GM19238 (cell line): Measurements from ENCODE around the gene RMND5A.

Experiments used
- DNase-seq: peaks from one replicate; pipeline ENCODE4 v3.0.0; 2011; ENCODE audit warnings: low spot score; ENCODE audit not compliant: insufficient read length

Gene RMND5A

GRCh38 chr2:86764661-86765309 lies 44.7 kb downstream of the RMND5A start:
- DNase-seq = peak; percentile 33

- no peak for DNase-seq
Observed at GRCh38 chr2:86765310-86765695, 45.2 kb downstream of the RMND5A start.

GRCh38 chr2:86768189-86768949 lies 48.3 kb downstream of the RMND5A start:
- no peak for DNase-seq

GRCh38 chr2:86769838-86770237 lies 49.7 kb downstream of the RMND5A start:
- no peak for DNase-seq

- no peak for DNase-seq
Observed at GRCh38 chr2:86770816-86771301, 50.8 kb downstream of the RMND5A start.

- DNase-seq = no peak
Observed at GRCh38 chr2:86772611-86773010, 52.5 kb downstream of the RMND5A start.

GRCh38 chr2:86774862-86775261 lies 54.8 kb downstream of the RMND5A start:
- no peak for DNase-seq

GRCh38 chr2:86775338-86775737 lies 55.2 kb downstream of the RMND5A start:
- no peak for DNase-seq

GRCh38 chr2:86776532-86776931 lies 56.4 kb downstream of the RMND5A start:
- no peak for DNase-seq

- DNase-seq = no peak
Observed at GRCh38 chr2:86778957-86779356, 58.9 kb downstream of the RMND5A start.

GRCh38 chr2:86779971-86780370 lies 59.9 kb downstream of the RMND5A start:
- no peak for DNase-seq

- DNase-seq = no peak
Observed at GRCh38 chr2:86781363-86781762, 61.3 kb downstream of the RMND5A start.

- DNase-seq = no peak
Observed at GRCh38 chr2:86782748-86783147, 62.7 kb downstream of the RMND5A start.

GRCh38 chr2:86783615-86784339 lies 63.7 kb downstream of the RMND5A start:
- DNase-seq = peak; percentile 60

GRCh38 chr2:86785456-86785855 lies 65.4 kb downstream of the RMND5A start:
- no peak for DNase-seq

GRCh38 chr2:86786001-86786536 lies 66.0 kb downstream of the RMND5A start:
- no peak for DNase-seq

- no peak for DNase-seq
Observed at GRCh38 chr2:86787736-86788135, 67.6 kb downstream of the RMND5A start.

GRCh38 chr2:86788165-86788564 lies 68.1 kb downstream of the RMND5A start:
- no peak for DNase-seq

- DNase-seq = no peak
Observed at GRCh38 chr2:86788881-86789686, 69.0 kb downstream of the RMND5A start.

- no peak for DNase-seq
Observed at GRCh38 chr2:86789687-86790133, 69.6 kb downstream of the RMND5A start.

- DNase-seq = no peak
Observed at GRCh38 chr2:86790134-86790675, 70.1 kb downstream of the RMND5A start.
